SK-N-SH treated with all-trans-retinoic acid at 6 μM for 48 hours (cell line): ENCODE results near the gene ANO6.

ENCODE experiments used
- ATAC-seq: fragments of 200-7000 bp; cut with Tn5 transposase; 3 replicates; pipeline ENCODE4 v1.9.1; 2020; ENCODE audit warnings: mild to moderate bottlenecking, moderate library complexity
- ARNTL ChIP-seq: fragments of 450-650 bp; formaldehyde crosslinking; IDR thresholded peaks from 2 replicates; pipeline ENCODE4 v1.5.0; 2020; ENCODE audit warnings: low read depth, mild to moderate bottlenecking, moderate library complexity, borderline replicate concordance
- BACH2 ChIP-seq: fragments of 250-450 bp; sonication (Bioruptor Pico); IDR thresholded peaks from 2 replicates; pipeline ENCODE4 v1.9.0; 2021; ENCODE audit warnings: mild to moderate bottlenecking, borderline replicate concordance
- CSDC2 ChIP-seq: fragments of 250-450 bp; sonication (Bioruptor Pico); IDR thresholded peaks from 2 replicates; pipeline ENCODE4 v1.5.0; 2020; ENCODE audit warnings: mild to moderate bottlenecking, moderate library complexity
- ESRRG ChIP-seq: fragments of 250-450 bp; sonication (Bioruptor Pico); IDR thresholded peaks from 2 replicates; pipeline ENCODE4 v1.6.1; 2021; ENCODE audit warnings: mild to moderate bottlenecking
- GLIS3 ChIP-seq: fragments of 250-450 bp; sonication (Bioruptor Pico); IDR thresholded peaks from 2 replicates; pipeline ENCODE4 v1.5.0; 2020; ENCODE audit warnings: mild to moderate bottlenecking, moderate library complexity
- ISL1 ChIP-seq: fragments of 250-450 bp; sonication (Bioruptor Pico); IDR thresholded peaks from 2 replicates; pipeline ENCODE4 v2.1.2; 2022; ENCODE audit warnings: mild to moderate bottlenecking, moderate library complexity
- OSR1 ChIP-seq: fragments of 250-450 bp; sonication (Bioruptor Pico); IDR thresholded peaks from 2 replicates; pipeline ENCODE4 v1.8.0; 2022; ENCODE audit warnings: moderate library complexity, mild to moderate bottlenecking, inconsistent platforms
- PATZ1 ChIP-seq: fragments of 250-450 bp; sonication (Bioruptor Pico); IDR thresholded peaks from 2 replicates; pipeline ENCODE4 v1.8.0; 2020; ENCODE audit warnings: mild to moderate bottlenecking, moderate library complexity, borderline replicate concordance
- POU6F1 ChIP-seq: fragments of 250-450 bp; sonication (Bioruptor Pico); IDR thresholded peaks from 2 replicates; pipeline ENCODE4 v1.8.0; 2021; ENCODE audit warnings: low read depth, mild to moderate bottlenecking, moderate library complexity, borderline replicate concordance
- PPARA ChIP-seq: fragments of 250-450 bp; sonication (Bioruptor Pico); IDR thresholded peaks from 2 replicates; pipeline ENCODE4 v1.5.0; 2020; ENCODE audit warnings: mild to moderate bottlenecking, borderline replicate concordance
- SNAI2 ChIP-seq: fragments of 250-450 bp; sonication (Bioruptor Pico); IDR thresholded peaks from 2 replicates; pipeline ENCODE4 v1.5.0; 2020; ENCODE audit warnings: mild to moderate bottlenecking, moderate library complexity
- TCF4 ChIP-seq: fragments of 250-450 bp; sonication (Bioruptor Pico); IDR thresholded peaks from 2 replicates; pipeline ENCODE4 v1.8.0; 2021; ENCODE audit warnings: mild to moderate bottlenecking, moderate library complexity, borderline replicate concordance
- TOX ChIP-seq: fragments of 250-450 bp; sonication (Bioruptor Pico); IDR thresholded peaks from 2 replicates; pipeline ENCODE4 v1.8.0; 2021; ENCODE audit warnings: mild to moderate bottlenecking, moderate library complexity, borderline replicate concordance
- ZC3H10 ChIP-seq: fragments of 250-450 bp; sonication (Bioruptor Pico); IDR thresholded peaks from 2 replicates; pipeline ENCODE4 v1.5.1; 2021; ENCODE audit warnings: mild to moderate bottlenecking, moderate library complexity
- ZFP3 ChIP-seq: fragments of 250-450 bp; sonication (Bioruptor Pico); IDR thresholded peaks from 2 replicates; pipeline ENCODE4 v1.5.0; 2020; ENCODE audit warnings: mild to moderate bottlenecking, moderate library complexity
- ZFP30 ChIP-seq: fragments of 450-650 bp; formaldehyde crosslinking; IDR thresholded peaks from 2 replicates; pipeline ENCODE4 v1.5.0; 2022; ENCODE audit warnings: mild to moderate bottlenecking, moderate library complexity
- ZNF565 ChIP-seq: fragments of 450-650 bp; formaldehyde crosslinking; conservative IDR thresholded peaks from 2 replicates; pipeline ENCODE4 v1.5.0; 2020; ENCODE audit warnings: low read depth, mild to moderate bottlenecking, moderate library complexity
- ZNF70 ChIP-seq: fragments of 450-650 bp; formaldehyde crosslinking; IDR thresholded peaks from 2 replicates; pipeline ENCODE4 v1.5.0; 2020; ENCODE audit warnings: mild to moderate bottlenecking, moderate library complexity
- ZNF8 ChIP-seq: fragments of 450-650 bp; formaldehyde crosslinking; IDR thresholded peaks from 2 replicates; pipeline ENCODE4 v1.5.0; 2020; ENCODE audit warnings: mild to moderate bottlenecking, moderate library complexity
- TF ChIP-seq, protein P1 (sequence below): fragments of 250-450 bp; sonication (Bioruptor Pico); IDR thresholded peaks from 2 replicates; pipeline ENCODE4 v1.5.0; 2020; ENCODE audit warnings: mild to moderate bottlenecking, moderate library complexity
- TF ChIP-seq, protein P2 (sequence below): fragments of 250-450 bp; sonication (Bioruptor Pico); IDR thresholded peaks from 2 replicates; pipeline ENCODE4 v1.5.1; 2021; ENCODE audit warnings: mild to moderate bottlenecking, moderate library complexity
- TF ChIP-seq, protein P3 (sequence below): fragments of 250-450 bp; sonication (Bioruptor Pico); IDR thresholded peaks from 2 replicates; pipeline ENCODE4 v1.5.1; 2020; ENCODE audit warnings: low read depth, mild to moderate bottlenecking, moderate library complexity

The ANO6 gene

DNA sequence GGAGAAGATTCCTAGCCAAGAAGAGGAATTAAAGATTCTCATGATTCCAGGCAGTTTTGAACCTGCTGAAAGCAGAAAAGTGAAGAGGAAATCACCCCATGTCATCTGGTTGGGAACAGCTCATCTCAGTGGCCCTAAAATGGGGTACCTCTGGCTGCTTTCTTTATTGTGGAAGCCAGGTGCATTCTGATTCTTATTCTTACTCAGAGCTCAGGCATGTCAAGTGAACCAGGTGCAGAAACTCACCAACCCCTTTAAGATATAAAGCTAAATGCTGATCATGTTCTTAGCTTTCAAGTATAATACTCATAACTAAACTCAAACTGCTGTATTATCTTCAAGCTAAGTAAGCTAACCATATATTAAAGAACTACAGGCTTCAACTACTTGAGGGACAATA is 259.7 kb downstream of the ANO6 start:
- no peak for ATAC-seq
- TF ChIP-seq ZC3H10 (CRISPR knock-in tag) (no peak), ZNF70 (no peak), GLIS3 (CRISPR knock-in tag) (no peak), ZFP3 (CRISPR knock-in tag) (no peak), POU6F1 (CRISPR knock-in tag) (no peak), TCF4 (CRISPR knock-in tag) (no peak), ESRRG (no peak), ZNF565 (CRISPR knock-in tag) (no peak), PATZ1 (CRISPR knock-in tag) (no peak), OSR1 (CRISPR knock-in tag) (no peak), ZFP30 (CRISPR knock-in tag) (no peak), ZNF8 (no peak), ARNTL (no peak), TOX (CRISPR knock-in tag) (no peak), CSDC2 (no peak), ISL1 (CRISPR knock-in tag) (no peak), SNAI2 (CRISPR knock-in tag) (no peak)
- TF ChIP-seq, protein P1, sequence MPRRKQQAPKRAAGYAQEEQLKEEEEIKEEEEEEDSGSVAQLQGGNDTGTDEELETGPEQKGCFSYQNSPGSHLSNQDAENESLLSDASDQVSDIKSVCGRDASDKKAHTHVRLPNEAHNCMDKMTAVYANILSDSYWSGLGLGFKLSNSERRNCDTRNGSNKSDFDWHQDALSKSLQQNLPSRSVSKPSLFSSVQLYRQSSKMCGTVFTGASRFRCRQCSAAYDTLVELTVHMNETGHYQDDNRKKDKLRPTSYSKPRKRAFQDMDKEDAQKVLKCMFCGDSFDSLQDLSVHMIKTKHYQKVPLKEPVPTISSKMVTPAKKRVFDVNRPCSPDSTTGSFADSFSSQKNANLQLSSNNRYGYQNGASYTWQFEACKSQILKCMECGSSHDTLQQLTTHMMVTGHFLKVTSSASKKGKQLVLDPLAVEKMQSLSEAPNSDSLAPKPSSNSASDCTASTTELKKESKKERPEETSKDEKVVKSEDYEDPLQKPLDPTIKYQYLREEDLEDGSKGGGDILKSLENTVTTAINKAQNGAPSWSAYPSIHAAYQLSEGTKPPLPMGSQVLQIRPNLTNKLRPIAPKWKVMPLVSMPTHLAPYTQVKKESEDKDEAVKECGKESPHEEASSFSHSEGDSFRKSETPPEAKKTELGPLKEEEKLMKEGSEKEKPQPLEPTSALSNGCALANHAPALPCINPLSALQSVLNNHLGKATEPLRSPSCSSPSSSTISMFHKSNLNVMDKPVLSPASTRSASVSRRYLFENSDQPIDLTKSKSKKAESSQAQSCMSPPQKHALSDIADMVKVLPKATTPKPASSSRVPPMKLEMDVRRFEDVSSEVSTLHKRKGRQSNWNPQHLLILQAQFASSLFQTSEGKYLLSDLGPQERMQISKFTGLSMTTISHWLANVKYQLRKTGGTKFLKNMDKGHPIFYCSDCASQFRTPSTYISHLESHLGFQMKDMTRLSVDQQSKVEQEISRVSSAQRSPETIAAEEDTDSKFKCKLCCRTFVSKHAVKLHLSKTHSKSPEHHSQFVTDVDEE (CRISPR knock-in tag), result no peak
- TF ChIP-seq, protein P2, sequence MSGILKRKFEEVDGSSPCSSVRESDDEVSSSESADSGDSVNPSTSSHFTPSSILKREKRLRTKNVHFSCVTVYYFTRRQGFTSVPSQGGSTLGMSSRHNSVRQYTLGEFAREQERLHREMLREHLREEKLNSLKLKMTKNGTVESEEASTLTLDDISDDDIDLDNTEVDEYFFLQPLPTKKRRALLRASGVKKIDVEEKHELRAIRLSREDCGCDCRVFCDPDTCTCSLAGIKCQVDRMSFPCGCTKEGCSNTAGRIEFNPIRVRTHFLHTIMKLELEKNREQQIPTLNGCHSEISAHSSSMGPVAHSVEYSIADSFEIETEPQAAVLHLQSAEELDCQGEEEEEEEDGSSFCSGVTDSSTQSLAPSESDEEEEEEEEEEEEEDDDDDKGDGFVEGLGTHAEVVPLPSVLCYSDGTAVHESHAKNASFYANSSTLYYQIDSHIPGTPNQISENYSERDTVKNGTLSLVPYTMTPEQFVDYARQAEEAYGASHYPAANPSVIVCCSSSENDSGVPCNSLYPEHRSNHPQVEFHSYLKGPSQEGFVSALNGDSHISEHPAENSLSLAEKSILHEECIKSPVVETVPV (CRISPR knock-in tag), result no peak
- TF ChIP-seq, protein P3, sequence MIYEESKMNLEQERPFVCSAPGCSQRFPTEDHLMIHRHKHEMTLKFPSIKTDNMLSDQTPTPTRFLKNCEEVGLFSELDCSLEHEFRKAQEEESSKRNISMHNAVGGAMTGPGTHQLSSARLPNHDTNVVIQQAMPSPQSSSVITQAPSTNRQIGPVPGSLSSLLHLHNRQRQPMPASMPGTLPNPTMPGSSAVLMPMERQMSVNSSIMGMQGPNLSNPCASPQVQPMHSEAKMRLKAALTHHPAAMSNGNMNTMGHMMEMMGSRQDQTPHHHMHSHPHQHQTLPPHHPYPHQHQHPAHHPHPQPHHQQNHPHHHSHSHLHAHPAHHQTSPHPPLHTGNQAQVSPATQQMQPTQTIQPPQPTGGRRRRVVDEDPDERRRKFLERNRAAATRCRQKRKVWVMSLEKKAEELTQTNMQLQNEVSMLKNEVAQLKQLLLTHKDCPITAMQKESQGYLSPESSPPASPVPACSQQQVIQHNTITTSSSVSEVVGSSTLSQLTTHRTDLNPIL (CRISPR knock-in tag), result no peak
- TF ChIP-seq, all 23 proteins: peak for 0

GRCh38 chr12:45477526-45477925 is 261.6 kb downstream of the ANO6 start:
- TF ChIP-seq ZNF70, result no peak
- no peak for TF ChIP-seq SNAI2 (CRISPR knock-in tag)
- TF ChIP-seq CSDC2, result no peak
- TF ChIP-seq TOX (CRISPR knock-in tag), result no peak
- TF ChIP-seq ZNF565 (CRISPR knock-in tag), result no peak
- TF ChIP-seq ZC3H10 (CRISPR knock-in tag), result no peak
- no peak for TF ChIP-seq ZFP30 (CRISPR knock-in tag)
- no peak for TF ChIP-seq PPARA
- TF ChIP-seq, all 23 proteins: peak for 0
- ATAC-seq, result no peak

- ATAC-seq, result no peak
- TF ChIP-seq ESRRG (no peak), BACH2 (CRISPR knock-in tag) (no peak), ZFP30 (CRISPR knock-in tag) (no peak), POU6F1 (CRISPR knock-in tag) (no peak), ZFP3 (CRISPR knock-in tag) (no peak), ISL1 (CRISPR knock-in tag) (no peak), SNAI2 (CRISPR knock-in tag) (no peak), OSR1 (CRISPR knock-in tag) (no peak), CSDC2 (no peak), PATZ1 (CRISPR knock-in tag) (no peak)
- TF ChIP-seq, protein P1 (CRISPR knock-in tag), result no peak
Measured at GRCh38 chr12:45478931-45479330, 263.0 kb downstream of the ANO6 start.
